Transverse colon (tissue), 4 donors: ENCODE data around the gene CYB561D2. TPM values are rescaled to one million over a fixed set of nuclear protein-coding genes. Genes with fewer than 3 reads are reported as not detected.

Experiments used
- DNase-seq: peaks from one replicate; pipeline ENCODE4 v3.0.0-alpha.2; 2019
- H3K27ac ChIP-seq, 4 donors: fragments of 200-600 bp; sonication (generic); 2 replicates each; pipeline ENCODE4 v1.5.1; 2016 to 2018; ENCODE audit warnings: inconsistent platforms in 4 of 4
- H3K27me3 ChIP-seq: fragments of 200-600 bp; sonication (generic); 2 replicates; pipeline ENCODE4 v1.5.1; 2017; ENCODE audit warnings: inconsistent platforms
- H3K36me3 ChIP-seq, 4 donors: fragments of 200-600 bp; sonication (generic); 2 replicates each; pipeline ENCODE4 v1.5.1; 2017 to 2019; ENCODE audit warnings: inconsistent platforms in 4 of 4
- H3K4me1 ChIP-seq, 4 donors: fragments of 200-600 bp; sonication (generic); 2 replicates each; pipeline ENCODE4 v1.5.1; 2017 to 2020; ENCODE audit warnings: inconsistent platforms in 4 of 4
- H3K4me3 ChIP-seq, 4 donors: fragments of 200-600 bp; sonication (generic); 1 replicate in 1 of 4; 2 replicates in 3 of 4; pipeline versions ENCODE4 v1.5.1 to v1.6.1; 2017 to 2019; ENCODE audit warnings: inconsistent platforms in 4 of 4
- H3K9me3 ChIP-seq, 2 donors: fragments of 200-600 bp; sonication (generic); 2 replicates each; pipeline ENCODE4 v1.5.1; 2017 to 2019; ENCODE audit warnings: inconsistent platforms in 2 of 2
- EP300 ChIP-seq: sonication (generic); formaldehyde crosslinking; IDR thresholded peaks from one replicate; pipeline ENCODE4 v1.6.1; 2017; ENCODE audit warnings: antibody characterized with exemption, low read depth
- POLR2A ChIP-seq: fragments of 450-650 bp; IDR thresholded peaks from one replicate; pipeline ENCODE4 v1.6.1; 2016; ENCODE audit warnings: antibody characterized with exemption, mild to moderate bottlenecking, moderate library complexity
- POLR2AphosphoS5 ChIP-seq, 3 donors: sonication (generic); formaldehyde crosslinking; IDR thresholded peaks; one replicate each; pipeline ENCODE4 v1.6.1; 2016; ENCODE audit warnings: antibody characterized with exemption in 3 of 3
- WGBS, 2 donors: methylation state at CpG; one replicate each; pipeline ENCODE4 v1.1.5; 2018; ENCODE audit warnings: low coverage in 1 of 2; 5-methylcytosine and 5-hydroxymethylcytosine counted together
- in situ Hi-C, 4 donors: fragments of 200-750 bp; cut with MboI; loops; one replicate each; pipeline versions ENCODE4 v1.15.0 to v1.15.1; 2017; ENCODE audit warnings: low sequenced_read_pairs in 3 of 4, low pct_ligation_motif_present in 1 of 4, low pct_unique_long_range_greater_than_20kb in 1 of 4
- intact Hi-C: fragments of 100-400 bp; cut with DNase I; formaldehyde crosslinking; loops from one replicate; pipeline ENCODE4 v1.15.1; 2023; ENCODE audit warnings: low total_unique reads
- total RNA-seq, 4 donors: library from RNA; depleted of rRNA; stranded (reverse); fragments of >200 nt; gene quantifications; one replicate each; pipeline ENCODE4 v1.1.0, GENCODE V29; 2016
- TF ChIP-seq, protein P1 (sequence below), 5 experiments: fragments of 200-600 bp in 3 of 5; fragments of 450-650 bp in 2 of 5; sonication (generic) in 3 of 5; IDR thresholded peaks; 1 replicate in 2 of 5; 2 replicates in 3 of 5; pipeline ENCODE4 v1.5.1; 2016 to 2017; ENCODE audit warnings: antibody characterized with exemption in 5 of 5, inconsistent platforms in 3 of 5, mild to moderate bottlenecking in 2 of 5, moderate library complexity in 1 of 5

CYB561D2 gene
- total RNA-seq, 4 donors from 2014 or later = 23.7 to 53.9 (median 35.6) TPM

DNA sequence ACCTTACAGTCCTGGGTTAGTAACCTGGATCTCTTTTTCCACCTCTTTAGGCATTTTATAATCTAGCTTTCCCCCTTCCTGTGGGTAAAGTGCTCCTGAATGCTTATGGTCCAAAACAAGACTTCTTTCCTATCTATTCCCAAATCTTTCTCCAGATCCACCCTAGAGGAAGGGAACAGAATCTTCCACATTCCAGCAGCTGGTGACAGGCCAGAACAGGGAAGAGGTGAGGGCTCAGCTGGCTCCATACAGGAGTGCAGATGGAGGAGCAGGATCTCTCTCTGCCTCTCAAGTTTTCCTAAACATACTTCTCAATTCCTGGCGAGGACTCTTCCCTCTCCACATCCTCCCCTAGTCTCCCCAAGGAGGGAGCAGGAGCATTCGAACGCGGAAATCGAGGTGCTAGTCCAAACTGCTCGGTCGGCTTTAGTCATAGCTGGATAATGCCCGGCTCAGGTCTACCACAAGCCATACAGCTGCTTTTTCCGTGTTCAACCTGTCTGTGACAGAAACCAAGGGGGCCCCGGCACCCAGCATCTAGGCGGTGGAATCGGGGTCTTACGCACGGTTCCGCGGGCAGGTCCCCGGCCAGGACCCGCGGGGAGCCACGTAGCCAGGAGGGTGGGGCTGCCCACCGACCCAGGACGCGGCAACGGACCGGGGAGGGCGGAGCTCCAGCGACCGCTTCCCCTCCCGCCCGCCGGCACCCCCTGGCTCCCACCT is 14.0 kb upstream of the CYB561D2 start:
- Histone ChIP-seq H3K36me3 (peaks cover 0 to 1% (median under 1%) of the 10 kb centered on the region in 4 donors), H3K4me1 (peaks cover 26 to 71% (median 58%) of the 10 kb centered on the region in 4 donors), H3K27me3 (no peaks in the 10 kb centered on the region), H3K9me3 (no peaks in the 10 kb centered on the region), H3K27ac (peak overlapping the region; percentile 93 to 99 (median 98)), H3K4me3 (peak overlapping the region; percentile 49 to 91 (median 60))
- 1% methylated on average over 21 of the region's 31 CpGs; no CpG with 5 or more reads in 1 of the 2 donors for WGBS, 2 donors
- TF ChIP-seq, protein P1, sequence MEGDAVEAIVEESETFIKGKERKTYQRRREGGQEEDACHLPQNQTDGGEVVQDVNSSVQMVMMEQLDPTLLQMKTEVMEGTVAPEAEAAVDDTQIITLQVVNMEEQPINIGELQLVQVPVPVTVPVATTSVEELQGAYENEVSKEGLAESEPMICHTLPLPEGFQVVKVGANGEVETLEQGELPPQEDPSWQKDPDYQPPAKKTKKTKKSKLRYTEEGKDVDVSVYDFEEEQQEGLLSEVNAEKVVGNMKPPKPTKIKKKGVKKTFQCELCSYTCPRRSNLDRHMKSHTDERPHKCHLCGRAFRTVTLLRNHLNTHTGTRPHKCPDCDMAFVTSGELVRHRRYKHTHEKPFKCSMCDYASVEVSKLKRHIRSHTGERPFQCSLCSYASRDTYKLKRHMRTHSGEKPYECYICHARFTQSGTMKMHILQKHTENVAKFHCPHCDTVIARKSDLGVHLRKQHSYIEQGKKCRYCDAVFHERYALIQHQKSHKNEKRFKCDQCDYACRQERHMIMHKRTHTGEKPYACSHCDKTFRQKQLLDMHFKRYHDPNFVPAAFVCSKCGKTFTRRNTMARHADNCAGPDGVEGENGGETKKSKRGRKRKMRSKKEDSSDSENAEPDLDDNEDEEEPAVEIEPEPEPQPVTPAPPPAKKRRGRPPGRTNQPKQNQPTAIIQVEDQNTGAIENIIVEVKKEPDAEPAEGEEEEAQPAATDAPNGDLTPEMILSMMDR (IDR thresholded peaks at IDR 0.05) = peak in 1 of 5 experiments; percentile 26
- TF ChIP-seq POLR2A = no peak
- intact Hi-C loops (loop anchor here (10.0 kb wide), 1 partner anchor 1948 kb away; the partner anchor contains the start of gene GLYCTK), in situ Hi-C loops (no loop called here)
- no peak for DNase-seq

DNA sequence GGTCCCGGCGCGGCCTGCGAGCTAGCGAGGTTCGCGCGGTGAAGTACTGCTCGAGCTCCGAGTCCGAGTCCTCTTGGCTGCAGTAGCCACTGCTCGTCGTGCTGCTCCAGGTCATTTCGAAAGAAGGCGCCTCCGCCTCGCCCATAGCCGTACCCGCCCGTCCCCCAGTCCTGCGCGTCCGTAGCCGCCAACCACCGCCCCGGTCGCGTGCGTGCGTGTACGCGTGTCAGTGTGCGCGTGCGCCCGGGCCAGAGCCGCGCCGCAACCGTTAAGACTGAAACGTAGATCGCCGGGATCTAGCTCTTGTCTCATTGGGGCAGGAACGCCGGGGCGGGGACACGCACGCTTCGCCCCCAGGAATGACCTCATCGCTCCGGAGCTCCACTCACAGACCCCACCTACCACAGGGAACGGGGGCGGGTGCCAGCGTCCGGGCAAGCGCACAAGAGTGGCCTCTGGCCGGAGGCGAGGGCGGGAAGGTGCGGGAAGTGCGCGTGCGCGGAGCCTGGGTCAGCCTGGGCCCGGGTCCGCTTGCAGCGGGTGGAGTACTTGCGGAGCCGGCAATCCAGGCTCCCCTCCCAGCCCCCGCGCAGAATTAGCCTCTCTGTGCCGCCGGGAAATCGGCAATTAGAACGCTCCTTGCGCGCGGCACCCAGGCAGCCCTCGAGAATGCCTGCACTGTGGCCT is 13.3 kb upstream of the CYB561D2 start:
- 0% methylated on average over 71 of the region's 79 CpGs; no CpG with 5 or more reads in 1 of the 2 donors for WGBS, 2 donors
- DNase-seq = peak; percentile 100
- intact Hi-C loops (loop anchor here (10.0 kb wide), 1 partner anchor 1947 kb away; the partner anchor contains the start of gene GLYCTK), in situ Hi-C loops (no loop called here)
- Histone ChIP-seq H3K9me3 (no peaks in the 10 kb centered on the region), H3K27me3 (no peaks in the 10 kb centered on the region), H3K4me3 (peak overlapping the region; percentile 49 to 91 (median 60)), H3K4me1 (peaks cover 26 to 74% (median 59%) of the 10 kb centered on the region in 4 donors), H3K36me3 (no peaks in the 10 kb centered on the region), H3K27ac (peak overlapping the region; percentile 93 to 99 (median 98))
- TF ChIP-seq POLR2AphosphoS5 (IDR thresholded peaks at IDR 0.05) (peak; percentile 97 to 98 (median 97)), EP300 (peak; percentile 1), POLR2A (peak; percentile 92)
- TF ChIP-seq, protein P1 (IDR thresholded peaks at IDR 0.05) = no peak

DNA sequence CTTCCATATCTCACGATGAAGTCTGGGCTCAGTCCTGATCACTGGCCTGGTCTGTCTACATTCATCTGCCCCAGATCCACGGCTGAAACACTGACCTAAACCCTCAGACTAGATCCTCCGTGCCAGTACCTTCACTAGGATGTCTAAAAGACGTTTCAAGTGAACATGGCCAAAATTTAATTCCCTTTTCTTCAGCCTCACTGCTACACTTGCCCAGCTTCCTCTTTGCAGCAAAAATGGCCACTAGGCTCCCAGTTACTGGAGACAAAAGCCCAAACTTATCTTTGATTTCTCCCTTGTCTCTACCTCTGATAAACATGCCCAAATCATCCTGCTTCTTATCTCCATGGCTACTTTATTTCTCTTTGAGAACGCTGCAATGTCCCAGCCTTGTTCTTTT is 11.7 kb upstream of the CYB561D2 start:
- DNase-seq = no peak
- 44 to 60% methylated on average over 1 to 5 of the region's 5 CpGs for WGBS, 2 donors
- intact Hi-C loops (loop anchor here (10.0 kb wide), 1 partner anchor 1946 kb away; the partner anchor contains the start of gene GLYCTK), in situ Hi-C loops (no loop called here)
- Histone ChIP-seq H3K27ac (peak overlapping the region; percentile 93 to 99 (median 98)), H3K9me3 (no peaks in the 10 kb centered on the region), H3K4me3 (peak overlapping the region in 1 of 4 donors; percentile 62), H3K4me1 (peaks cover 26 to 65% (median 52%) of the 10 kb centered on the region in 4 donors), H3K27me3 (no peaks in the 10 kb centered on the region), H3K36me3 (no peaks in the 10 kb centered on the region)
- TF ChIP-seq, protein P1 (IDR thresholded peaks at IDR 0.05) = no peak
- no peak for TF ChIP-seq POLR2A
- TF ChIP-seq POLR2AphosphoS5 (IDR thresholded peaks at IDR 0.05) = no peak
- TF ChIP-seq EP300 = no peak
